ENCODE data around the gene PTEN.

DNA sequence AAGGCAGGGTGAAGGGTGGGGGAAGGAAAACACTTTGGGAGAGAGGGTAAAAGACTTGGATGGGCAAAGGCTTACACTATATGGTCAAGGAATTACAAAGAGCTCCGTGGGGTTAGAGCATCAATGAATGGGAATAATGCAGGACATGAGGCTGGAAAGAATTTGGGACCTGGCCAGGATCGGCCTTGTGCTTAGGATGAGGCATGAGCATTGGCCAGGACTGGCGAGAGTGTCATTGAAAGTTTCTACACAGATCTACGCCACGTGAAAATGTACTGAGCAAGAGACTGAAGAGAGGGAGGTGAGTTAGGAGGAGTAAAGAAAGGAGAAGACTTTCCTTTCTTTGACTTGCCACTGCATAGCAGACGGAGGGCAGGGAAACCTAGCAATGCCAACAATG, 142.8 kb downstream of the PTEN start:
- TF ChIP-seq GFI1B (tag by site-specific recombination; IDR thresholded peaks at IDR 0.05): no peak
- TF ChIP-seq ZNF768 (tag by site-specific recombination; IDR thresholded peaks at IDR 0.05): no peak
- TF ChIP-seq, protein P1, sequence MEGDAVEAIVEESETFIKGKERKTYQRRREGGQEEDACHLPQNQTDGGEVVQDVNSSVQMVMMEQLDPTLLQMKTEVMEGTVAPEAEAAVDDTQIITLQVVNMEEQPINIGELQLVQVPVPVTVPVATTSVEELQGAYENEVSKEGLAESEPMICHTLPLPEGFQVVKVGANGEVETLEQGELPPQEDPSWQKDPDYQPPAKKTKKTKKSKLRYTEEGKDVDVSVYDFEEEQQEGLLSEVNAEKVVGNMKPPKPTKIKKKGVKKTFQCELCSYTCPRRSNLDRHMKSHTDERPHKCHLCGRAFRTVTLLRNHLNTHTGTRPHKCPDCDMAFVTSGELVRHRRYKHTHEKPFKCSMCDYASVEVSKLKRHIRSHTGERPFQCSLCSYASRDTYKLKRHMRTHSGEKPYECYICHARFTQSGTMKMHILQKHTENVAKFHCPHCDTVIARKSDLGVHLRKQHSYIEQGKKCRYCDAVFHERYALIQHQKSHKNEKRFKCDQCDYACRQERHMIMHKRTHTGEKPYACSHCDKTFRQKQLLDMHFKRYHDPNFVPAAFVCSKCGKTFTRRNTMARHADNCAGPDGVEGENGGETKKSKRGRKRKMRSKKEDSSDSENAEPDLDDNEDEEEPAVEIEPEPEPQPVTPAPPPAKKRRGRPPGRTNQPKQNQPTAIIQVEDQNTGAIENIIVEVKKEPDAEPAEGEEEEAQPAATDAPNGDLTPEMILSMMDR (tag by site-specific recombination; IDR thresholded peaks at IDR 0.05): no peak
- TF ChIP-seq ZNF274 (IDR thresholded peaks at IDR 0.05; ENCODE audit: low read length): no peak
- TF ChIP-seq ZNF274 (tag by site-specific recombination; IDR thresholded peaks at IDR 0.05; ENCODE audit: borderline replicate concordance): no peak
- no peak for TF ChIP-seq KLF16 (tag by site-specific recombination; IDR thresholded peaks at IDR 0.05)
- no peak for TF ChIP-seq KLF1 (tag by site-specific recombination; IDR thresholded peaks at IDR 0.05)
- TF ChIP-seq, protein P2, sequence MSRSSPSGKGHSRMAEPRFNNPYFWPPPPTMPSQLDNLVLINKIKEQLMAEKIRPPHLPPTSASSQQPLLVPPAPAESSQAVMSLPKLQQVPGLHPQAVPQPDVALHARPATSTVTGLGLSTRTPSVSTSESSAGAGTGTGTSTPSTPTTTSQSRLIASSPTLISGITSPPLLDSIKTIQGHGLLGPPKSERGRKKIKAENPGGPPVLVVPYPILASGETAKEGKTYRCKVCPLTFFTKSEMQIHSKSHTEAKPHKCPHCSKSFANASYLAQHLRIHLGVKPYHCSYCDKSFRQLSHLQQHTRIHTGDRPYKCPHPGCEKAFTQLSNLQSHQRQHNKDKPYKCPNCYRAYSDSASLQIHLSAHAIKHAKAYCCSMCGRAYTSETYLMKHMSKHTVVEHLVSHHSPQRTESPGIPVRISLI (tag by site-specific recombination; IDR thresholded peaks at IDR 0.05): no peak
- no peak for TF ChIP-seq ZNF175 (tag by site-specific recombination; IDR thresholded peaks at IDR 0.05)

All from HEK293 (cell line).